HepG2 (cell line): ENCODE data around the gene SPDL1. TPM values are rescaled to one million over a fixed set of nuclear protein-coding genes. Genes with fewer than 3 reads are reported as not detected.

Experiments used
- ATAC-seq: fragments of 200-7000 bp; cut with Tn5 transposase; 3 replicates; pipeline ENCODE4 v1.9.1; 2020; ENCODE audit warnings: mild to moderate bottlenecking, moderate library complexity
- BruUV-seq: library from RNA; stranded (reverse); fragments of 400-500 nt; replicated peaks from 2 replicates; lab custom pipeline; 2021; lab: Mats Ljungman, UMichigan
- CTCF ChIA-PET: fragments of 300-600 bp; formaldehyde crosslinking; extraction: SDS; loops from one replicate; lab custom pipeline; 2021; ENCODE audit warnings: low total read pairs, inconsistent platforms, low intra/inter-chr PET ratio; lab: Yijun Ruan, JAX
- POLR2A ChIA-PET: fragments of 350-600 bp; sonication (Branson Sonifier 250); formaldehyde crosslinking; loops from one replicate; lab custom pipeline; 2020; ENCODE audit warnings: antibody characterized with exemption, inconsistent platforms; lab: Yijun Ruan, JAX
- DNase-seq: peaks from one replicate; pipeline ENCODE4 v3.0.0-alpha.2; 2015; ENCODE audit warnings: low spot score
- FAIRE-seq: peaks from 3 replicates; lab custom pipeline; 2011; peaks lifted over from hg19 to GRCh38; lab: Jason Lieb, UNC
- H2AFZ ChIP-seq: one replicate; pipeline ENCODE4 v1.6.1; 2011; ENCODE audit warnings: low read length, inconsistent platforms
- H3K27ac ChIP-seq: fragments of 300-600 bp; 3 replicates; pipeline ENCODE4 v1.8.0; 2011; ENCODE audit warnings: mixed run types, mild to moderate bottlenecking, mixed read lengths, low read length, inconsistent platforms; ENCODE audit not compliant: insufficient read depth; ENCODE audit errors: extremely low read length
- H3K27me3 ChIP-seq, 2 experiments: fragments of 200-600 bp in 1 of 2; 2 replicates in 1 of 2; 3 replicates in 1 of 2; pipeline versions ENCODE4 v1.6.0 to v1.8.0; 2011; ENCODE audit warnings: low read length in 2 of 2, mild to moderate bottlenecking in 2 of 2, moderate library complexity in 2 of 2, inconsistent platforms in 1 of 2; ENCODE audit not compliant: insufficient read depth in 2 of 2, control insufficient read depth in 1 of 2
- H3K36me3 ChIP-seq, 2 experiments: fragments of 200-600 bp in 1 of 2; replicated peaks in 1 of 2; 2 replicates in 1 of 2; 3 replicates in 1 of 2; pipeline versions ENCODE4 v1.5.1 to v1.8.0; 2011; ENCODE audit warnings: low read length in 2 of 2, inconsistent platforms in 1 of 2; ENCODE audit not compliant: insufficient read depth in 2 of 2, control insufficient read depth in 1 of 2
- H3K4me1 ChIP-seq: 2 replicates; pipeline ENCODE4 v1.5.1; 2012; ENCODE audit warnings: low read length, inconsistent platforms; ENCODE audit not compliant: insufficient read depth
- H3K4me2 ChIP-seq: 2 replicates; pipeline ENCODE4 v1.6.0; 2011; ENCODE audit warnings: low read depth, low read length, inconsistent platforms
- H3K4me3 ChIP-seq, 3 experiments: fragments of 200-600 bp in 1 of 3; sonication (generic), shearing (Covaris generic) in 1 of 3; replicated peaks in 1 of 3; 2 replicates each; pipeline ENCODE4 v1.5.1; 2011 to 2016; ENCODE audit warnings: low read length in 3 of 3, inconsistent platforms in 2 of 3, low read depth in 2 of 3, mild to moderate bottlenecking in 2 of 3, control low read depth in 1 of 3, mixed read lengths in 1 of 3; ENCODE audit not compliant: insufficient read depth in 1 of 3
- H3K79me2 ChIP-seq: one replicate; pipeline ENCODE4 v1.6.1; 2011; ENCODE audit warnings: low read length, inconsistent platforms; ENCODE audit not compliant: insufficient read depth
- H3K9ac ChIP-seq: 2 replicates; pipeline ENCODE4 v1.6.0; 2011; ENCODE audit warnings: mild to moderate bottlenecking, low read depth, low read length, inconsistent platforms; ENCODE audit not compliant: insufficient read depth
- H3K9me3 ChIP-seq: 2 replicates; pipeline ENCODE4 v1.5.1; 2012; ENCODE audit warnings: mild to moderate bottlenecking, low read length
- H4K20me1 ChIP-seq: 2 replicates; pipeline ENCODE4 v1.6.0; 2011; ENCODE audit warnings: inconsistent platforms, mild to moderate bottlenecking, low read length, moderate library complexity; ENCODE audit not compliant: insufficient read depth
- ATF1 ChIP-seq: IDR thresholded peaks from 2 replicates; pipeline ENCODE4 v1.6.1; 2016; ENCODE audit warnings: mild to moderate bottlenecking, control low read depth
- CHD2 ChIP-seq: IDR thresholded peaks from 2 replicates; pipeline ENCODE4 v1.6.1; 2011; ENCODE audit warnings: low read depth, low read length, improper control_type of control experiment
- NRL ChIP-seq: sonication (generic); formaldehyde crosslinking; IDR thresholded peaks from 2 replicates; pipeline ENCODE4 v1.5.0; 2020; ENCODE audit warnings: missing genetic modification reagents, mild to moderate bottlenecking, moderate library complexity, borderline replicate concordance
- WGBS: methylation state at CpG from one replicate; pipeline ENCODE4 v1.1.6; 2017; ENCODE audit warnings: low lambda C conversion rate; 5-methylcytosine and 5-hydroxymethylcytosine counted together
- in situ Hi-C: cut with HindIII; loops from 2 replicates; pipeline ENCODE4 v1.10.0; 2017; ENCODE audit warnings: low pct_unique_long_range_greater_than_20kb; ENCODE audit not compliant: extremely low pct_ligation_motif_present
- intact Hi-C: fragments of 100-400 bp; cut with micrococcal nuclease; formaldehyde crosslinking; loops from one replicate; pipeline ENCODE4 v1.10.0; 2022; ENCODE audit not compliant: unreplicated experiment
- polyA plus RNA-seq, 8 experiments: library from polyadenylated mRNA; depleted of rRNA in 3 of 8; stranded (reverse) in 7 of 8; unstranded in 1 of 8; fragments of >200 nt; fragmentation: Illumina TruSeq in 4 of 8; extraction: Trizol in 4 of 8; gene quantifications; 2 replicates each; pipeline versions ENCODE4 v1.2.1 to v1.2.3, GENCODE V29; 2011 to 2016; ENCODE audit warnings: low read depth in 4 of 8, missing spikeins in 1 of 8, mixed read lengths in 1 of 8; ENCODE audit not compliant: insufficient read depth in 1 of 8
- total RNA-seq, 5 experiments: library from RNA; depleted of rRNA; stranded (reverse); fragments of >200 nt; fragmentation: Illumina TruSeq; extraction: Trizol; gene quantifications; 2 replicates each; pipeline ENCODE4 v1.2.3, GENCODE V29; 2016; ENCODE audit warnings: low read depth in 1 of 5
- TF ChIP-seq, protein P1 (sequence below): sonication (generic); formaldehyde crosslinking; IDR thresholded peaks from 2 replicates; pipeline ENCODE4 v1.4.0; 2020; ENCODE audit warnings: missing genetic modification reagents

SPDL1 gene
- total and polyA plus RNA-seq, 2 of the 13 experiments (the other 11 are each of a cell fraction or from before 2014, with no cell fraction given), result 10.9 to 36.6 TPM

DNA sequence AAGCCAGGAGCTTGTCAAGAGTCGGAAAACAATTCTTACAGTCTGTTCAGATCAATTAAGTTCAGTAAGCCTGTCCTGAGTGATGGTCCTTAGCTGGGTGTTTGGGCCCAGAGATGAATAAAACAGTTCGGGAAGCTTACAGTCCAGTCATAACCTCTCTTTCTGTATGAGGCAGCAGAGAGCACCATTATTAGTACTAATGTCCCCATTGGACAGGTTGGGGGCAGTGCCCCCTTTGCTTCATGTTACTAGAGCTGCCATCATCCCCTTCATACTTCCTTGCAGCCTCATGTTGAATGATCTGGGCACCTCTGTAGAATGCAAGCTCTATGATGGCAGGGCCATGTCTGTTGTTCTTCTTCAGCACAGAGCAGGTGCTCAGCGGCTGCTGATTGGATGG lies 63.3 kb downstream of the SPDL1 start:
- BruUV-seq, result no TSS peak
- FAIRE-seq, result no peak
- POLR2A ChIA-PET, result no interaction called here

DNA sequence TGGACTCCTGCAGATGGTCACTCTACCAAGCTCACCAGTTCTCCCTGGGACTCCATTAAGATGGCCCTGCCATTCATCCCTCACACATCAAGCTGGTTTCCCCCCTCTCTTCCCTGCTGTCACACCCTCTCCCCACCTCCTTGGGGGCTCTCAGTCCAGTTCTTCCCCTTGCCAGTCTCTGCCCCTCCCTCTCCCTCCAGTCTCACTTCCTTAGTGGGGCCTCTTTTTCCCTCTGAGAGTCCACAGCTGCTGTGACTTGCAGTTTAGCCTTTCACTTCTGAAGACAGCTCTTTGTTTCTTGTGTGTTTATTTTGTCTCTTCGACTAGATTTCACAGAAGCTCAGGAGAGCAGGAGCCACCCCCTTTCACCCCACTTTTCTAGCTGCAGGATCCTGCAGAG lies 64.0 kb downstream of the SPDL1 start:
- no peak overlapping the region for H3K27ac ChIP-seq
- H3K4me2 ChIP-seq, result no peak overlapping the region
- H4K20me1 ChIP-seq, result no peaks in the 10 kb centered on the region
- H3K36me3 ChIP-seq, result no peaks in the 10 kb centered on the region
- TF ChIP-seq CHD2, result no peak
- TF ChIP-seq, protein P1, sequence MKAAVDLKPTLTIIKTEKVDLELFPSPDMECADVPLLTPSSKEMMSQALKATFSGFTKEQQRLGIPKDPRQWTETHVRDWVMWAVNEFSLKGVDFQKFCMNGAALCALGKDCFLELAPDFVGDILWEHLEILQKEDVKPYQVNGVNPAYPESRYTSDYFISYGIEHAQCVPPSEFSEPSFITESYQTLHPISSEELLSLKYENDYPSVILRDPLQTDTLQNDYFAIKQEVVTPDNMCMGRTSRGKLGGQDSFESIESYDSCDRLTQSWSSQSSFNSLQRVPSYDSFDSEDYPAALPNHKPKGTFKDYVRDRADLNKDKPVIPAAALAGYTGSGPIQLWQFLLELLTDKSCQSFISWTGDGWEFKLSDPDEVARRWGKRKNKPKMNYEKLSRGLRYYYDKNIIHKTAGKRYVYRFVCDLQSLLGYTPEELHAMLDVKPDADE (CRISPR knock-in tag), result no peak
- H3K4me3 ChIP-seq, result no peak overlapping the region
- CTCF ChIA-PET, result no interaction called here
- no TSS peak for BruUV-seq
- no peaks in the 10 kb centered on the region for H3K4me1 ChIP-seq
- no peak overlapping the region for H3K9ac ChIP-seq
- H3K27me3 ChIP-seq, result no peaks in the 10 kb centered on the region
- ATAC-seq (no peak), FAIRE-seq (no peak), DNase-seq (no peak)
- H3K9me3 ChIP-seq, result no peaks in the 10 kb centered on the region
- in situ Hi-C loops (no loop called here), intact Hi-C loops (no loop called here)
- POLR2A ChIA-PET, result no interaction called here
- 0% methylated on average over 1 of the region's 1 CpG for WGBS
- H2AFZ ChIP-seq, result no peak overlapping the region
- H3K79me2 ChIP-seq, result no peaks in the 10 kb centered on the region

More for the DNA sequence above, 63.3 kb downstream of the SPDL1 start:
- H3K4me3 ChIP-seq, result no peak overlapping the region
- 2% methylated on average over 3 of the region's 3 CpGs for WGBS
- in situ Hi-C loops, result no loop called here
- no peak for TF ChIP-seq ATF1 (CRISPR knock-in tag)
- no peak for TF ChIP-seq NRL
- CTCF ChIA-PET, result no interaction called here
- ATAC-seq (no peak), DNase-seq (no peak)
- H4K20me1 ChIP-seq, result no peaks in the 10 kb centered on the region
- no peaks in the 10 kb centered on the region for H3K36me3 ChIP-seq
- intact Hi-C loops, result no loop called here
- no peak overlapping the region for H2AFZ ChIP-seq
- no peaks in the 10 kb centered on the region for H3K4me1 ChIP-seq
- no peak overlapping the region for H3K27ac ChIP-seq
- H3K9ac ChIP-seq, result no peak overlapping the region
- no peaks in the 10 kb centered on the region for H3K79me2 ChIP-seq
- no peak overlapping the region for H3K4me2 ChIP-seq
- no peaks in the 10 kb centered on the region for H3K9me3 ChIP-seq
- no peaks in the 10 kb centered on the region for H3K27me3 ChIP-seq
